ENCODE measurements around the gene EBF3. TPM values are rescaled to one million over a fixed set of nuclear protein-coding genes. Genes with fewer than 3 reads are reported as not detected.
A peak's percentile ranks its signal among the peaks of the same experiment; 100 is the strongest.

EBF3 gene
- total RNA-seq, 4 donors from 2014 or later, result 1.4 to 4.2 (median 2.4) TPM

DNA sequence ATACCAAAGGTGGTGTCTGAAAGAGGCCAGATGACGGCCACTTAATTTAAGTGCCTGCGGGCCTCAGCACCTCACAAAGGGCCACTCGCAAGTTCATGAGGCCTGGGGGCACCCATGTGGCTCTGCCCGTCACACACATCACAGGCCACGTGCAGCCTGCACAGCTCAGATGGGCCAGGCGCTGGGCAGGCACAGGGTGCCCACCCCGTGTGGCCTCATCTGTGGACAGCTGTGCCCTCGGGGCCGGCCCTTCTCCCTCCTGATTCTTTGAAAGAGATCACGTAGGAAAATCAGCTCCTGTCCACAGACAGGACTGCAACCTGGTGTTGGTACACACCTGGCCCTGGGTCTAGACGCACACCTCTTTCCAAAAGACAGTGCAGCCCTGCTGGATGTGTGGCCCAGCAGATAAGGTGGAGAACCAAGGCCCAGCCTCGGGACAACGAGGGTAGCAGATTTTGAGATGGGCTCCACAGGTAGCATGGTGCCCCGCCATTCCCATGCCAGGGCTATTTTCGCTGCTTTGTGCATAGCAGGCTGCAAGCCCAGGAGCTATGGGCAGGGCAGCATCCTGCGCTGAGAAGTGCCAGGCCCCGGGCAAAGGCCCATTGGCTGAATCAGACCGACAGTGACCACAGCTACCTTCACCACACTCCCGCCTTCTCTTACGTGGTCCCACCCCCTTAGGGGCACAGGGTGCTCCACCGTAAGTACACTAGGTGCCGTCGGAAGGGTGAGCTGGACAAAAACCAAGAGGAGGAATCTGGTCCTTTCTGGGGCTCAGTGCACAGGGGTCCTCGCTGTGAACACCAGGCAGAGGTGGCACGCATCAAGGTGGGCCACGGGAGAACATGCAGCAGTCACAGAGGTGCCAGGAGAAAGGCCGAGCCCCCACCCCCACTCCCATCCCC is 124.5 kb downstream of the EBF3 start:
- DNase-seq (ENCODE audit: low spot score in 2 of 2), result peak in 1 of 2 donors; percentile 52
- Histone ChIP-seq H3K27me3 (no peaks in the 10 kb centered on the region), H3K27ac (no peak overlapping the region), H3K36me3 (peaks cover 26% of the 10 kb centered on the region), H3K4me3 (no peak overlapping the region), H3K4me1 (peaks cover 3% of the 10 kb centered on the region), H3K9me3 (no peaks in the 10 kb centered on the region)
- TF ChIP-seq, protein P1, sequence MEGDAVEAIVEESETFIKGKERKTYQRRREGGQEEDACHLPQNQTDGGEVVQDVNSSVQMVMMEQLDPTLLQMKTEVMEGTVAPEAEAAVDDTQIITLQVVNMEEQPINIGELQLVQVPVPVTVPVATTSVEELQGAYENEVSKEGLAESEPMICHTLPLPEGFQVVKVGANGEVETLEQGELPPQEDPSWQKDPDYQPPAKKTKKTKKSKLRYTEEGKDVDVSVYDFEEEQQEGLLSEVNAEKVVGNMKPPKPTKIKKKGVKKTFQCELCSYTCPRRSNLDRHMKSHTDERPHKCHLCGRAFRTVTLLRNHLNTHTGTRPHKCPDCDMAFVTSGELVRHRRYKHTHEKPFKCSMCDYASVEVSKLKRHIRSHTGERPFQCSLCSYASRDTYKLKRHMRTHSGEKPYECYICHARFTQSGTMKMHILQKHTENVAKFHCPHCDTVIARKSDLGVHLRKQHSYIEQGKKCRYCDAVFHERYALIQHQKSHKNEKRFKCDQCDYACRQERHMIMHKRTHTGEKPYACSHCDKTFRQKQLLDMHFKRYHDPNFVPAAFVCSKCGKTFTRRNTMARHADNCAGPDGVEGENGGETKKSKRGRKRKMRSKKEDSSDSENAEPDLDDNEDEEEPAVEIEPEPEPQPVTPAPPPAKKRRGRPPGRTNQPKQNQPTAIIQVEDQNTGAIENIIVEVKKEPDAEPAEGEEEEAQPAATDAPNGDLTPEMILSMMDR (IDR thresholded peaks at IDR 0.05), result no peak
- no peak for TF ChIP-seq POLR2A (IDR thresholded peaks at IDR 0.05)
- TF ChIP-seq POLR2AphosphoS5 (IDR thresholded peaks at IDR 0.05), result no peak
- TF ChIP-seq EP300 (IDR thresholded peaks at IDR 0.05), result no peak
- 100% methylated on average over 8 of the region's 27 CpGs for WGBS

DNA sequence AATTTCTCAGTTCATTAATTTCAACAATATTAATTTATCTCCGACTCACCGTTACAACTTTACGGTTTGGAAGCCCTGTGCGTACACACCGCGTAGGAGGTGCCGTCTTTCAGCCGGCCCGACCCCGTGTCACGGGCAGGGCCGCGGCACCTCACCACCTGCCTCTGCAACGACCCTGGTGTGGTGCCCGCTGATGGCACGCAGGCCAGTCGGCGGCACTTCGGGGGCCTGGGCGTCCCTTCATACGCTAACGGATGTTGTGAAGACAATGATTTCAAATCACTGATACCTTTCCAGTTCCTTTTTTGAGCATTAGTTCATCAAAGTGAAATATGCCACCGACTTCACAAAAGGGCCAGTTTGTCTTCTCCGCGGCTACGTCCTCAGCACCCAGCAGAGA is 125.3 kb downstream of the EBF3 start:
- peak in 1 of 2 donors; percentile 27 for DNase-seq (ENCODE audit: low spot score in 2 of 2)
- Histone ChIP-seq H3K36me3 (peaks cover 26% of the 10 kb centered on the region), H3K9me3 (no peaks in the 10 kb centered on the region), H3K4me3 (no peak overlapping the region), H3K4me1 (peaks cover 10% of the 10 kb centered on the region), H3K27ac (no peak overlapping the region), H3K27me3 (no peaks in the 10 kb centered on the region)
- TF ChIP-seq POLR2A (IDR thresholded peaks at IDR 0.05) (no peak), EP300 (IDR thresholded peaks at IDR 0.05) (no peak), POLR2AphosphoS5 (IDR thresholded peaks at IDR 0.05) (no peak)
- TF ChIP-seq, protein P1 (IDR thresholded peaks at IDR 0.05), result no peak
- 98% methylated on average over 26 of the region's 26 CpGs for WGBS

DNA sequence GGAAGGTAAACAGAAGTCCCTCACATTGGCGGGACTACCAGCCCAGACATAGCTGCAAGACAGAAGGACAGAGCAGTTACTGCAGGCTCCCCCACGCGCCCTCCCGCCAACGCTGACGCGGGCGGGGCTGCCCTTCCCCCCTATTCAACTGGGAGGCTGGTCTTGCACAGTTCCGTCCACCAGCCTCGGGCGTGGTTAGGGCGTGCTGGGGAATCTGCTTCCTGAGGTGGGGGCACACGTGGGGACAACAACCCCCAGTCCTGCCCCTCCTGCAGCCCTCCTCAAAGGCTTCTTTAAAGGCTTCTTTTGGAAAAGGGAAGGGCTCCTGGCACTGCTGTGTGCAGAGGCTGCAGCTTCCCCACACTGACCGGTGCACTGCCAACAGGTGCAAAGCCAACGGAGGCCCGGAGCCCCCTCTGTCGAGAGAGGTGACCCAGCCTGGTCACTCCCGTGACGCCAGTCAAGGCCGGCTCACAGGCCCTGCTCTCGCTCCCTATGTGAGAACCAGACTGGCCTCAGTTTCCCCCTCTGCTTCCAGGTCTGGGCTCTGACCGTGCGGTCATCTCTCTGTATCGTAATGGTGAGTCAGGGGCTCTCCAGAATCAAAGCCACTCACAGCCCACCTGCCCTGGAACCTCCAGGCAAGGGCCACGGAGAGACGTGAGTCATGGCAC is 126.0 kb downstream of the EBF3 start:
- Histone ChIP-seq H3K4me3 (no peak overlapping the region), H3K27ac (no peak overlapping the region), H3K9me3 (no peaks in the 10 kb centered on the region), H3K27me3 (no peaks in the 10 kb centered on the region), H3K4me1 (peaks cover 10% of the 10 kb centered on the region), H3K36me3 (peaks cover 23% of the 10 kb centered on the region)
- DNase-seq (ENCODE audit: low spot score in 2 of 2), result peak in 1 of 2 donors; percentile 46
- no peak for TF ChIP-seq EP300 (IDR thresholded peaks at IDR 0.05)
- TF ChIP-seq, protein P1 (IDR thresholded peaks at IDR 0.05), result no peak
- TF ChIP-seq POLR2AphosphoS5 (IDR thresholded peaks at IDR 0.05), result no peak
- TF ChIP-seq POLR2A (IDR thresholded peaks at IDR 0.05), result no peak
- 96% methylated on average over 13 of the region's 26 CpGs for WGBS

DNA sequence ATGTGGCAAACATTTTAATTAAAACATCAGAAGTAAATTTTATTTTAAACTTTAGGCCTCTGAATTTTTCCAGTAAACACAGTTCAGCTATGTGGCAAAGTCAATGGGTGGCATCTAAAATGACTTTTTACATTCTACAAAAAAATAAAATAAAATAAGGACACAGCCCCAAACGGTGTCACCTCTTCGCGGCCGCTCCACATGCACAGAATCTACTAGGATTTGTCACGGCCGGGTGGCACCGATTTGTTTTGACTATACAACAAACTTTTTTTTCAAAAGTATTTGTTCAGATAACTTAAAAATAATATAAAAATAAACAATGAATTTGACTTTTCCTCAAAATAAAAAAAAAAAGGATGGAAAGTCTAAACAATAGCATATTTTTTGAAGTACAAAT is 127.8 kb downstream of the EBF3 start:
- Histone ChIP-seq H3K4me1 (peaks cover 10% of the 10 kb centered on the region), H3K36me3 (peaks cover 19% of the 10 kb centered on the region), H3K9me3 (no peaks in the 10 kb centered on the region), H3K27ac (no peak overlapping the region), H3K4me3 (no peak overlapping the region), H3K27me3 (no peaks in the 10 kb centered on the region)
- DNase-seq (ENCODE audit: low spot score in 2 of 2), result no peak
- 96% methylated on average over 7 of the region's 7 CpGs for WGBS
- no peak for TF ChIP-seq POLR2AphosphoS5 (IDR thresholded peaks at IDR 0.05)
- TF ChIP-seq, protein P1 (IDR thresholded peaks at IDR 0.05), result no peak
- TF ChIP-seq POLR2A (IDR thresholded peaks at IDR 0.05), result no peak
- no peak for TF ChIP-seq EP300 (IDR thresholded peaks at IDR 0.05)

Measured in suprapubic skin (tissue), 4 donors.